K562 (cell line): ENCODE results near the gene CYP21A2. TPM values are rescaled to one million over a fixed set of nuclear protein-coding genes. Genes with fewer than 3 reads are reported as not detected.
A peak's percentile ranks its signal among the peaks of the same experiment; 100 is the strongest.

Source experiments
- BACH1 ChIP-seq: fragments of 200-800 bp; sonication (Bioruptor generic); IDR thresholded peaks from 2 replicates; pipeline ENCODE4 v1.6.1; 2016; ENCODE audit warnings: missing genetic modification characterization, missing compliant biosample characterization
- BCL6 ChIP-seq: fragments of 250-450 bp; sonication (Bioruptor Pico); IDR thresholded peaks from 2 replicates; pipeline ENCODE4 v1.4.0; 2020
- CEBPZ ChIP-seq: fragments of 150-350 bp; IDR thresholded peaks from 2 replicates; pipeline ENCODE4 v1.6.1; 2014; ENCODE audit warnings: low read depth, mild to moderate bottlenecking, low read length, borderline replicate concordance
- CSDE1 ChIP-seq, 2 experiments: fragments of 450-650 bp; IDR thresholded peaks; 2 replicates each; pipeline ENCODE4 v1.6.1; 2016; ENCODE audit warnings: mild to moderate bottlenecking in 1 of 2
- DIDO1 ChIP-seq: fragments of 450-650 bp; IDR thresholded peaks from 2 replicates; pipeline ENCODE4 v1.6.1; 2016; ENCODE audit warnings: low read depth, missing biosample characterization, missing genetic modification characterization
- DMBX1 ChIP-seq: fragments of 250-450 bp; sonication (Bioruptor Pico); IDR thresholded peaks from 2 replicates; pipeline ENCODE4 v1.8.0; 2022; ENCODE audit warnings: inconsistent platforms, mild to moderate bottlenecking, moderate library complexity, borderline replicate concordance
- EHMT2 ChIP-seq: fragments of 450-650 bp; IDR thresholded peaks from 2 replicates; pipeline ENCODE4 v1.6.1; 2018; ENCODE audit warnings: antibody characterized with exemption
- FOXK1 ChIP-seq: sonication (generic); formaldehyde crosslinking; IDR thresholded peaks from 2 replicates; pipeline ENCODE4 v1.8.0; 2022; ENCODE audit warnings: missing genetic modification reagents, mild to moderate bottlenecking, borderline replicate concordance
- JUN ChIP-seq, 2 experiments: sonication (generic) in 1 of 2; formaldehyde crosslinking in 1 of 2; IDR thresholded peaks; 2 replicates each; pipeline versions ENCODE4 v1.6.1 to v1.8.0; 2012 to 2022; ENCODE audit warnings: borderline replicate concordance in 2 of 2, mild to moderate bottlenecking in 2 of 2, improper control_type of control experiment in 1 of 2, low read depth in 1 of 2, low read length in 1 of 2, missing genetic modification reagents in 1 of 2
- KLF6 ChIP-seq: fragments of 250-450 bp; sonication (Bioruptor Pico); IDR thresholded peaks from 2 replicates; pipeline ENCODE4 v1.4.0; 2020; ENCODE audit warnings: mild to moderate bottlenecking, moderate library complexity, borderline replicate concordance
- LARP7 ChIP-seq: fragments of 450-650 bp; IDR thresholded peaks from 2 replicates; pipeline ENCODE4 v1.6.1; 2016
- PHB ChIP-seq: fragments of 250-450 bp; sonication (Bioruptor Pico); IDR thresholded peaks from 2 replicates; pipeline ENCODE4 v1.5.0; 2021
- RCOR1 ChIP-seq, 2 experiments: IDR thresholded peaks; 2 replicates each; pipeline ENCODE4 v1.6.1; 2012; ENCODE audit warnings: low read depth in 2 of 2, low read length in 2 of 2, borderline replicate concordance in 1 of 2, improper control_type of control experiment in 1 of 2
- SIN3A ChIP-seq, 2 experiments: fragments of 150-350 bp in 1 of 2; IDR thresholded peaks; 2 replicates each; pipeline ENCODE4 v1.6.1; 2011 to 2016; ENCODE audit warnings: borderline replicate concordance in 2 of 2, low read depth in 2 of 2, low read length in 2 of 2, mild to moderate bottlenecking in 2 of 2, moderate library complexity in 2 of 2; ENCODE audit not compliant: control insufficient read depth in 1 of 2
- SLC30A9 ChIP-seq: fragments of 250-450 bp; sonication (Bioruptor Pico); IDR thresholded peaks from 2 replicates; pipeline ENCODE4 v1.8.0; 2022; ENCODE audit warnings: mild to moderate bottlenecking, moderate library complexity
- SMARCB1 ChIP-seq: IDR thresholded peaks from 2 replicates; pipeline ENCODE4 v1.6.1; 2011; ENCODE audit warnings: improper control_type of control experiment, low read depth; ENCODE audit not compliant: insufficient read length
- ZBTB1 ChIP-seq: sonication (generic); formaldehyde crosslinking; IDR thresholded peaks from 2 replicates; pipeline ENCODE4 v1.8.1; 2023; ENCODE audit warnings: missing genetic modification reagents, low read depth, mild to moderate bottlenecking, borderline replicate concordance
- ZBTB2 ChIP-seq: fragments of 450-650 bp; IDR thresholded peaks from 2 replicates; pipeline ENCODE4 v1.6.1; 2016; ENCODE audit warnings: antibody characterized with exemption
- ZNF217 ChIP-seq: sonication (generic); formaldehyde crosslinking; IDR thresholded peaks from 2 replicates; pipeline ENCODE4 v1.8.0; 2022; ENCODE audit warnings: mild to moderate bottlenecking, missing genetic modification reagents
- ZNF79 ChIP-seq: fragments of 250-450 bp; sonication (Bioruptor Pico); IDR thresholded peaks from 2 replicates; pipeline ENCODE4 v1.4.0; 2020; ENCODE audit warnings: low read depth, mild to moderate bottlenecking, moderate library complexity
- polyA plus RNA-seq, 8 experiments: library from polyadenylated mRNA; depleted of rRNA in 4 of 8; stranded (reverse) in 5 of 8; unstranded in 3 of 8; fragments of >200 nt; fragmentation: Nextera tagmentation in 2 of 8; fragmentation: Illumina TruSeq in 1 of 8; extraction: Ambion mirVana in 2 of 8; extraction: Trizol in 1 of 8; gene quantifications; 2 replicates each; pipeline versions ENCODE4 v1.2.1 to v1.2.3, GENCODE V29; 2011 to 2014; ENCODE audit warnings: inconsistent platforms in 1 of 8, missing spikeins in 1 of 8
- total RNA-seq, 7 experiments: library from RNA; depleted of rRNA in 6 of 7; stranded (reverse); fragments of >200 nt in 6 of 7; fragmentation: Illumina TruSeq in 2 of 7; extraction: Trizol in 2 of 7; gene quantifications; 2 replicates each; pipeline versions ENCODE4 v1.2.1 to v1.2.3, GENCODE V29; 2011 to 2021; ENCODE audit warnings: low replicate concordance in 1 of 7
- TF ChIP-seq, protein P1 (sequence below): fragments of 250-450 bp; sonication (Bioruptor Pico); IDR thresholded peaks from 2 replicates; pipeline ENCODE4 v1.5.1; 2021; ENCODE audit warnings: mild to moderate bottlenecking

Gene CYP21A2
- total and polyA plus RNA-seq, 9 of the 15 experiments (the other 6 are each of a cell fraction or from before 2014, with no cell fraction given): 0.03 to 1.4 (median 0.19) TPM

- TF ChIP-seq ZBTB2: 0 out of 2 replicates have a peak, but pooled peaks have one; percentile 22
- TF ChIP-seq DMBX1 (CRISPR knock-in tag): 0 out of 2 replicates have a peak, but pooled peaks have one; percentile 41
- TF ChIP-seq DIDO1 (tag): no peak
- no peak for TF ChIP-seq ZBTB1 (CRISPR knock-in tag)
- TF ChIP-seq, protein P1, sequence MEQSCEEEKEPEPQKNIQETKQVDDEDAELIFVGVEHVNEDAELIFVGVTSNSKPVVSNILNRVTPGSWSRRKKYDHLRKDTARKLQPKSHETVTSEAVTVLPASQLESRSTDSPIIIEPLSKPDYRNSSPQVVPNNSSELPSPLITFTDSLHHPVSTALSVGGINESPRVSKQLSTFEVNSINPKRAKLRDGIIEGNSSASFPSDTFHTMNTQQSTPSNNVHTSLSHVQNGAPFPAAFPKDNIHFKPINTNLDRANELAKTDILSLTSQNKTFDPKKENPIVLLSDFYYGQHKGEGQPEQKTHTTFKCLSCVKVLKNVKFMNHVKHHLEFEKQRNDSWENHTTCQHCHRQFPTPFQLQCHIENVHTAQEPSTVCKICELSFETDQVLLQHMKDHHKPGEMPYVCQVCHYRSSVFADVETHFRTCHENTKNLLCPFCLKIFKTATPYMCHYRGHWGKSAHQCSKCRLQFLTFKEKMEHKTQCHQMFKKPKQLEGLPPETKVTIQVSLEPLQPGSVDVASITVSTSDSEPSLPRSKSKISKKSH: no peak
- TF ChIP-seq FOXK1: no peak
- no peak for TF ChIP-seq CSDE1 (IDR thresholded peaks at IDR 0.05)
- TF ChIP-seq SLC30A9: no peak
- TF ChIP-seq LARP7: no peak
- no peak for TF ChIP-seq KLF6 (CRISPR knock-in tag)
- TF ChIP-seq RCOR1 (IDR thresholded peaks at IDR 0.05; ENCODE audit: borderline replicate concordance in 1 of 2, low read depth in 2 of 2, low read length in 2 of 2): peak in 1 of 2 experiments; percentile 63; a peak in 1 of 4 replicates
- TF ChIP-seq ZNF217 (CRISPR knock-in tag): no peak
- TF ChIP-seq BACH1 (tag): no peak
- no peak for TF ChIP-seq BCL6 (CRISPR knock-in tag)
- no peak for TF ChIP-seq SMARCB1
- TF ChIP-seq JUN (IDR thresholded peaks at IDR 0.05; ENCODE audit: borderline replicate concordance, low read depth, low read length): no peak
- no peak for TF ChIP-seq JUN (CRISPR knock-in tag; IDR thresholded peaks at IDR 0.05; ENCODE audit: borderline replicate concordance)
- no peak for TF ChIP-seq SIN3A (IDR thresholded peaks at IDR 0.05; ENCODE audit: borderline replicate concordance in 2 of 2, control insufficient read depth in 1 of 2, low read depth in 2 of 2, low read length in 2 of 2)
- no peak for TF ChIP-seq PHB (CRISPR knock-in tag)
- no peak for TF ChIP-seq CEBPZ
- TF ChIP-seq ZNF79: 0 out of 2 replicates have a peak, but pooled peaks have one; percentile 11
- TF ChIP-seq EHMT2: no peak
These were observed 9.9 kb downstream of the CYP21A2 start (continued) for GRCh38 chr6:32047855-32048766.
